Naive B cell (primary cell): ENCODE data around the gene IL6. TPM values are rescaled to one million over a fixed set of nuclear protein-coding genes. Genes with fewer than 3 reads are reported as not detected.
"Not testable (repeated sequence)": the region's sequence is repeated elsewhere in the genome, so short reads cannot be mapped to it uniquely, and the experiment has no call there.

Experiments
- ATAC-seq, 2 donors: fragments of 150-1000 bp; cut with Tn5 transposase; 2 replicates each; pipeline ENCODE4 v1.10.0; 2021; ENCODE audit warnings: low read depth in 2 of 2, mild to moderate bottlenecking in 2 of 2, moderate library complexity in 2 of 2
- DNase-seq: peaks from one replicate; pipeline ENCODE4 v3.0.0; 2022
- H3K27ac Mint-ChIP-seq, 6 donors: one replicate each; pipeline ENCODE4 v1.8.0; 2020 to 2022; ENCODE audit warnings: mild to moderate bottlenecking in 6 of 6, mixed read lengths in 6 of 6, moderate library complexity in 5 of 6, inconsistent platforms in 2 of 6
- H3K27me3 Mint-ChIP-seq, 3 donors: one replicate each; pipeline ENCODE4 v1.8.0; 2021 to 2022; ENCODE audit warnings: mixed read lengths in 3 of 3, mild to moderate bottlenecking in 1 of 3
- H3K36me3 Mint-ChIP-seq, 2 donors: one replicate each; pipeline ENCODE4 v1.8.0; 2020 to 2022; ENCODE audit warnings: mixed read lengths in 2 of 2, inconsistent platforms in 1 of 2, mild to moderate bottlenecking in 1 of 2
- H3K4me1 Mint-ChIP-seq, 3 donors: one replicate each; pipeline ENCODE4 v1.8.0; 2020 to 2022; ENCODE audit warnings: mixed read lengths in 3 of 3, inconsistent platforms in 1 of 3, mild to moderate bottlenecking in 1 of 3, moderate library complexity in 1 of 3
- H3K4me3 Mint-ChIP-seq, 8 donors: one replicate each; pipeline ENCODE4 v1.8.0; 2020 to 2022; ENCODE audit warnings: mild to moderate bottlenecking in 8 of 8, mixed read lengths in 8 of 8, moderate library complexity in 8 of 8, inconsistent platforms in 2 of 8
- H3K9me3 Mint-ChIP-seq, 7 donors: one replicate each; pipeline ENCODE4 v1.8.0; 2020 to 2022; ENCODE audit warnings: mixed read lengths in 7 of 7, mild to moderate bottlenecking in 5 of 7, inconsistent platforms in 2 of 7, moderate library complexity in 1 of 7
- polyA plus RNA-seq, 6 donors: library from polyadenylated mRNA; unstranded; fragments of 300-500 nt; fragmentation: Illumina TruSeq; gene quantifications; one replicate each; pipeline ENCODE4 v1.2.3, GENCODE V29; 2021; ENCODE audit warnings: low read depth in 6 of 6

IL6 gene
- polyA plus RNA-seq, 6 donors from 2014 or later = 6.1 to 35.9 (median 9.4) TPM

GRCh38 chr7:22708677-22709061, 18.3 kb upstream of the IL6 start:
- ATAC-seq, H3K9me3 Mint-ChIP-seq, H3K36me3 Mint-ChIP-seq, H3K27me3 Mint-ChIP-seq, DNase-seq: not testable (repeated sequence)
- peak overlapping the region in 1 of 8 donors; percentile 52 for H3K4me3 Mint-ChIP-seq
- peak overlapping the region in 2 of 6 donors; percentile 78 to 95 for H3K27ac Mint-ChIP-seq
- peaks cover 17 to 35% (median 25%) of the 10 kb centered on the region in 3 donors for H3K4me1 Mint-ChIP-seq

- peaks cover 17 to 32% (median 31%) of the 10 kb centered on the region in 3 donors for H3K4me1 Mint-ChIP-seq
- DNase-seq, H3K9me3 Mint-ChIP-seq, H3K36me3 Mint-ChIP-seq, H3K27me3 Mint-ChIP-seq, ATAC-seq: not testable (repeated sequence)
- peak overlapping the region in 6 of 8 donors; percentile 26 to 81 (median 51) for H3K4me3 Mint-ChIP-seq
- peak overlapping the region in 5 of 6 donors; percentile 14 to 95 (median 94) for H3K27ac Mint-ChIP-seq
These were observed 17.8 kb upstream of the IL6 start for GRCh38 chr7:22709062-22709829.

- Mint-ChIP-seq H3K9me3 (peaks cover 0 to 3% (median 0%) of the 10 kb centered on the region in 7 donors), H3K27me3 (no peaks in the 10 kb centered on the region), H3K36me3 (no peaks in the 10 kb centered on the region), H3K4me3 (peak overlapping the region in 6 of 8 donors; percentile 16 to 81 (median 51)), H3K4me1 (peaks cover 23 to 37% (median 37%) of the 10 kb centered on the region in 3 donors), H3K27ac (peak overlapping the region in 4 of 6 donors; percentile 78 to 95 (median 94))
- DNase-seq (no peak), ATAC-seq (peak; percentile 38 to 65)
These were observed 17.1 kb upstream of the IL6 start for GRCh38 chr7:22709857-22710256.

GRCh38 chr7:22712999-22713398, 14.0 kb upstream of the IL6 start:
- peaks cover 0 to 5% of the 10 kb centered on the region in 2 donors for H3K36me3 Mint-ChIP-seq
- DNase-seq (peak; percentile 59), ATAC-seq (peak; percentile 95 to 98)
- H3K9me3 Mint-ChIP-seq = peaks cover 0 to 4% (median 0%) of the 10 kb centered on the region in 7 donors
- peak overlapping the region; percentile 94 to 99 (median 96) for H3K27ac Mint-ChIP-seq
- no peaks in the 10 kb centered on the region for H3K27me3 Mint-ChIP-seq
- peaks cover 26 to 64% (median 57%) of the 10 kb centered on the region in 3 donors for H3K4me1 Mint-ChIP-seq
- H3K4me3 Mint-ChIP-seq = peak overlapping the region; percentile 0 to 77 (median 58)

GRCh38 chr7:22713463-22713862, 13.5 kb upstream of the IL6 start:
- Mint-ChIP-seq H3K27ac (peak overlapping the region; percentile 94 to 99 (median 96)), H3K4me3 (peak overlapping the region; percentile 0 to 77 (median 50)), H3K9me3 (peaks cover 0 to 4% (median 0%) of the 10 kb centered on the region in 7 donors), H3K4me1 (peaks cover 28 to 68% (median 60%) of the 10 kb centered on the region in 3 donors), H3K36me3 (peaks cover 0 to 5% of the 10 kb centered on the region in 2 donors), H3K27me3 (no peaks in the 10 kb centered on the region)
- ATAC-seq = no peak
- no peak for DNase-seq

GRCh38 chr7:22715969-22716368, 11.0 kb upstream of the IL6 start:
- DNase-seq = no peak
- Mint-ChIP-seq H3K4me3 (no peak overlapping the region), H3K36me3 (peaks cover 0 to 5% of the 10 kb centered on the region in 2 donors), H3K9me3 (peaks cover 0 to 4% (median 0%) of the 10 kb centered on the region in 7 donors), H3K4me1 (peaks cover 43 to 91% (median 67%) of the 10 kb centered on the region in 3 donors), H3K27me3 (no peaks in the 10 kb centered on the region), H3K27ac (peak overlapping the region in 4 of 6 donors; percentile 5 to 72 (median 44))
- no peak for ATAC-seq

GRCh38 chr7:22717760-22718159, 9.2 kb upstream of the IL6 start:
- peaks cover 0 to 4% (median 0%) of the 10 kb centered on the region in 7 donors for H3K9me3 Mint-ChIP-seq
- DNase-seq = no peak
- H3K27ac Mint-ChIP-seq = peak overlapping the region in 4 of 6 donors; percentile 15 to 39 (median 29)
- H3K27me3 Mint-ChIP-seq = no peaks in the 10 kb centered on the region
- no peak for ATAC-seq
- H3K4me3 Mint-ChIP-seq = no peak overlapping the region
- peaks cover 50 to 93% (median 68%) of the 10 kb centered on the region in 3 donors for H3K4me1 Mint-ChIP-seq
- peaks cover 0 to 5% of the 10 kb centered on the region in 2 donors for H3K36me3 Mint-ChIP-seq

GRCh38 chr7:22718200-22718711, 8.7 kb upstream of the IL6 start:
- no peaks in the 10 kb centered on the region for H3K27me3 Mint-ChIP-seq
- H3K27ac Mint-ChIP-seq = peak overlapping the region in 4 of 6 donors; percentile 29 to 65 (median 50)
- DNase-seq (no peak), ATAC-seq (no peak)
- peaks cover 50 to 93% (median 68%) of the 10 kb centered on the region in 3 donors for H3K4me1 Mint-ChIP-seq
- peaks cover 0 to 4% (median 0%) of the 10 kb centered on the region in 7 donors for H3K9me3 Mint-ChIP-seq
- H3K36me3 Mint-ChIP-seq = peaks cover 0 to 5% of the 10 kb centered on the region in 2 donors
- H3K4me3 Mint-ChIP-seq = no peak overlapping the region

GRCh38 chr7:22718911-22719420, 8.0 kb upstream of the IL6 start:
- peaks cover 0 to 4% (median 0%) of the 10 kb centered on the region in 7 donors for H3K9me3 Mint-ChIP-seq
- peaks cover 56 to 93% (median 71%) of the 10 kb centered on the region in 3 donors for H3K4me1 Mint-ChIP-seq
- peaks cover 0 to 5% of the 10 kb centered on the region in 2 donors for H3K36me3 Mint-ChIP-seq
- ATAC-seq (no peak), DNase-seq (no peak)
- H3K27me3 Mint-ChIP-seq = no peaks in the 10 kb centered on the region
- peak overlapping the region; percentile 29 to 86 (median 66) for H3K27ac Mint-ChIP-seq
- H3K4me3 Mint-ChIP-seq = peak overlapping the region in 1 of 8 donors; percentile 35

- Mint-ChIP-seq H3K9me3 (no peaks in the 10 kb centered on the region), H3K27ac (peak overlapping the region; percentile 43 to 94 (median 86)), H3K4me1 (peaks cover 63 to 94% (median 73%) of the 10 kb centered on the region in 3 donors), H3K27me3 (no peaks in the 10 kb centered on the region), H3K36me3 (peaks cover 0 to under 1% of the 10 kb centered on the region in 2 donors), H3K4me3 (peak overlapping the region in 3 of 8 donors; percentile 16 to 41 (median 34))
- no peak for DNase-seq
- ATAC-seq = no peak
These were observed 5.9 kb upstream of the IL6 start for GRCh38 chr7:22720791-22721786.

- H3K36me3 Mint-ChIP-seq = no peaks in the 10 kb centered on the region
- DNase-seq (no peak), ATAC-seq (no peak)
- H3K4me3 Mint-ChIP-seq = peak overlapping the region; percentile 55 to 87 (median 68)
- peaks cover 78 to 95% (median 79%) of the 10 kb centered on the region in 3 donors for H3K4me1 Mint-ChIP-seq
- H3K27me3 Mint-ChIP-seq = no peaks in the 10 kb centered on the region
- peak overlapping the region; percentile 63 to 97 (median 91) for H3K27ac Mint-ChIP-seq
- no peaks in the 10 kb centered on the region for H3K9me3 Mint-ChIP-seq
These were observed 4.3 kb upstream of the IL6 start for GRCh38 chr7:22722536-22723180.

GRCh38 chr7:22723181-22723601, 3.8 kb upstream of the IL6 start:
- peak; percentile 48 for DNase-seq
- Mint-ChIP-seq H3K27ac (peak overlapping the region; percentile 63 to 97 (median 91)), H3K27me3 (no peaks in the 10 kb centered on the region), H3K36me3 (no peaks in the 10 kb centered on the region), H3K9me3 (no peaks in the 10 kb centered on the region), H3K4me1 (peaks cover 74 to 95% (median 84%) of the 10 kb centered on the region in 3 donors), H3K4me3 (peak overlapping the region; percentile 55 to 87 (median 68))
- peak; percentile 23 to 24 for ATAC-seq
